Caco-2 (cell line): Measurements from ENCODE around the gene CDKN2B-AS1. TPM values are rescaled to one million over a fixed set of nuclear protein-coding genes. Genes with fewer than 3 reads are reported as not detected.
"Not testable (repeated sequence)": the region's sequence is repeated elsewhere in the genome, so short reads cannot be mapped to it uniquely, and the experiment has no call there.

ENCODE experiments used
- Bru-seq: library from RNA; stranded (reverse); fragments of 400-500 nt; gene quantifications from one replicate; lab custom pipeline; 2021; lab: Mats Ljungman, UMichigan
- BruChase-seq, 2 experiments: library from RNA; stranded (reverse); fragments of 400-500 nt; gene quantifications; one replicate each; lab custom pipeline; 2021; lab: Mats Ljungman, UMichigan
- BruUV-seq: library from RNA; stranded (reverse); fragments of 400-500 nt; replicated peaks from 2 replicates; lab custom pipeline; 2021; lab: Mats Ljungman, UMichigan
- CTCF ChIA-PET: fragments of 300-600 bp; sonication (Branson Sonifier 250); formaldehyde crosslinking; loops from one replicate; lab custom pipeline; 2022; ENCODE audit warnings: antibody characterized with exemption; lab: Charles Lee
- POLR2A ChIA-PET: fragments of 300-600 bp; sonication (Branson Sonifier 250); formaldehyde crosslinking; loops from one replicate; lab custom pipeline; 2022; ENCODE audit warnings: antibody characterized with exemption; lab: Charles Lee
- DNase-seq, 2 experiments: peaks; one replicate each; pipeline versions ENCODE4 v3.0.0 to v3.0.0-alpha.2; 2020 to 2022
- H3K27me3 ChIP-seq: replicated peaks from 2 replicates; pipeline ENCODE4 v1.6.0; 2011; ENCODE audit warnings: low read length; ENCODE audit not compliant: control insufficient read depth, insufficient read depth
- H3K36me3 ChIP-seq: 2 replicates; pipeline ENCODE4 v1.5.1; 2011; ENCODE audit warnings: low read length; ENCODE audit not compliant: control insufficient read depth, insufficient read depth
- H3K4me1 ChIP-seq: fragments of 250-450 bp; sonication (Bioruptor Pico); 2 replicates; pipeline ENCODE4 v1.5.1; 2020; ENCODE audit warnings: mild to moderate bottlenecking
- H3K4me3 ChIP-seq: 2 replicates; pipeline ENCODE4 v1.5.1; 2011; ENCODE audit warnings: low read depth, mild to moderate bottlenecking, control low read depth, low read length
- H3K9me3 ChIP-seq: fragments of 250-450 bp; sonication (Bioruptor Pico); 2 replicates; pipeline ENCODE4 v1.5.1; 2020; ENCODE audit warnings: mild to moderate bottlenecking, moderate library complexity
- H3K27ac Mint-ChIP-seq: one replicate; pipeline ENCODE4 v1.8.0; 2022; ENCODE audit warnings: mixed read lengths; ENCODE audit not compliant: unreplicated experiment
- H3K27me3 Mint-ChIP-seq: one replicate; pipeline ENCODE4 v1.8.0; 2022; ENCODE audit warnings: mixed read lengths; ENCODE audit not compliant: insufficient read depth, unreplicated experiment
- H3K36me3 Mint-ChIP-seq: one replicate; pipeline ENCODE4 v1.8.0; 2022; ENCODE audit warnings: mild to moderate bottlenecking, mixed read lengths; ENCODE audit not compliant: insufficient read depth, unreplicated experiment
- H3K4me1 Mint-ChIP-seq: one replicate; pipeline ENCODE4 v1.8.0; 2022; ENCODE audit warnings: low read depth, mixed read lengths; ENCODE audit not compliant: unreplicated experiment
- H3K4me3 Mint-ChIP-seq: one replicate; pipeline ENCODE4 v1.8.0; 2022; ENCODE audit warnings: mild to moderate bottlenecking, moderate library complexity, mixed read lengths; ENCODE audit not compliant: unreplicated experiment
- H3K9me3 Mint-ChIP-seq: one replicate; pipeline ENCODE4 v1.8.0; 2022; ENCODE audit warnings: mixed read lengths; ENCODE audit not compliant: unreplicated experiment
- intact Hi-C: fragments of 100-400 bp; cut with micrococcal nuclease; formaldehyde crosslinking; loops from one replicate; pipeline ENCODE4 v1.10.0; 2022; ENCODE audit not compliant: unreplicated experiment
- long read RNA-seq: library from polyadenylated mRNA; stranded (forward); transcript quantifications from one replicate; pipeline ENCODE4 v2.0.0, GENCODE V29; 2022
- total RNA-seq: library from RNA; stranded (reverse); gene quantifications from 2 replicates; pipeline ENCODE4 v1.2.3, GENCODE V29; 2022
- TF ChIP-seq, protein P1 (sequence below), 2 experiments: fragments of 200-600 bp in 1 of 2; IDR thresholded peaks; 1 replicate in 1 of 2; 2 replicates in 1 of 2; pipeline versions ENCODE4 v1.5.1 to v1.8.0; 2011 to 2022; ENCODE audit warnings: antibody characterized with exemption in 1 of 2, control low read depth in 1 of 2, inconsistent platforms in 1 of 2, low read depth in 1 of 2, low read length in 1 of 2, mild to moderate bottlenecking in 1 of 2, moderate library complexity in 1 of 2; ENCODE audit not compliant: insufficient read depth in 1 of 2, severe bottlenecking in 1 of 2, unreplicated experiment in 1 of 2

CDKN2B-AS1 gene
- 1.2 and 2.1 TPM in 2 replicates for total RNA-seq
- Bru-seq, nascent RNA = percentile 42 among the genes with signal in this experiment
- percentile 53 among the genes with signal in this experiment for BruChase-seq, experiment 1, labeled RNA remaining after a 2-hour chase
- BruChase-seq, experiment 2, labeled RNA remaining after a 6-hour chase = percentile 37 among the genes with signal in this experiment
- long read RNA-seq, partial matches to known transcripts = 0 of 1 reads
- long read RNA-seq, other reads (novel, unspliced or antisense) = 1 of 1 reads

GRCh38 chr9:21994556-21995005, at the start of gene CDKN2B-AS1:
TSS of gene CDKN2B-AS1 (plus strand) at chr9:21994791.
- Histone ChIP-seq H3K4me3 (peak within 1 kb of the TSS; percentile 60), H3K4me1 (peaks cover 3% of the 10 kb centered on the region; the same call in 1 of the 2 replicates), H3K36me3 (no peaks in the 10 kb centered on the region), H3K27me3 (no peaks in the 10 kb centered on the region), H3K9me3 (no peaks in the 10 kb centered on the region)
- ChIA-PET POLR2A (interaction anchor here (0.6 to 1.5 kb wide), 6 partner anchors 14 to 209 kb away, joined by 4 to 9 read pairs (median 5); partner anchors contain the start of gene CDKN2B), CTCF (interaction anchor here (0.6 to 2.2 kb wide), 7 partner anchors 14 to 249 kb away, joined by 3 to 13 read pairs (median 4); partner anchors contain the start of gene CDKN2B)
- H3K4me3 Mint-ChIP-seq = peak within 1 kb of the TSS; percentile 86
- H3K4me1 Mint-ChIP-seq = peaks cover 9% of the 10 kb centered on the region
- DNase-seq = peak; percentile 86
- H3K27ac Mint-ChIP-seq = peak within 1 kb of the TSS; percentile 90
- H3K36me3 Mint-ChIP-seq = peaks cover 6% of the 10 kb centered on the region
- H3K9me3 Mint-ChIP-seq = no peaks in the 10 kb centered on the region
- intact Hi-C loops = loop anchor here (1.0 kb wide), 2 partner anchors 15 to 181 kb away; partner anchors contain the start of gene CDKN2B
- no peaks in the 10 kb centered on the region for H3K27me3 Mint-ChIP-seq
- no TSS peak for BruUV-seq
- TF ChIP-seq, protein P1, sequence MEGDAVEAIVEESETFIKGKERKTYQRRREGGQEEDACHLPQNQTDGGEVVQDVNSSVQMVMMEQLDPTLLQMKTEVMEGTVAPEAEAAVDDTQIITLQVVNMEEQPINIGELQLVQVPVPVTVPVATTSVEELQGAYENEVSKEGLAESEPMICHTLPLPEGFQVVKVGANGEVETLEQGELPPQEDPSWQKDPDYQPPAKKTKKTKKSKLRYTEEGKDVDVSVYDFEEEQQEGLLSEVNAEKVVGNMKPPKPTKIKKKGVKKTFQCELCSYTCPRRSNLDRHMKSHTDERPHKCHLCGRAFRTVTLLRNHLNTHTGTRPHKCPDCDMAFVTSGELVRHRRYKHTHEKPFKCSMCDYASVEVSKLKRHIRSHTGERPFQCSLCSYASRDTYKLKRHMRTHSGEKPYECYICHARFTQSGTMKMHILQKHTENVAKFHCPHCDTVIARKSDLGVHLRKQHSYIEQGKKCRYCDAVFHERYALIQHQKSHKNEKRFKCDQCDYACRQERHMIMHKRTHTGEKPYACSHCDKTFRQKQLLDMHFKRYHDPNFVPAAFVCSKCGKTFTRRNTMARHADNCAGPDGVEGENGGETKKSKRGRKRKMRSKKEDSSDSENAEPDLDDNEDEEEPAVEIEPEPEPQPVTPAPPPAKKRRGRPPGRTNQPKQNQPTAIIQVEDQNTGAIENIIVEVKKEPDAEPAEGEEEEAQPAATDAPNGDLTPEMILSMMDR (IDR thresholded peaks at IDR 0.05; ENCODE audit: insufficient read depth in 1 of 2, low read depth in 1 of 2, low read length in 1 of 2, severe bottlenecking in 1 of 2, unreplicated experiment in 1 of 2) = peak in 1 of 2 experiments; percentile 16

GRCh38 chr9:21945606-21946005, 49.0 kb upstream of the CDKN2B-AS1 start:
- H3K27me3 ChIP-seq = no peaks in the 10 kb centered on the region
- CTCF ChIA-PET = no interaction called here
- no peaks in the 10 kb centered on the region for H3K9me3 Mint-ChIP-seq
- intact Hi-C loops = no loop called here
- no peak overlapping the region for H3K4me3 Mint-ChIP-seq
- no peak overlapping the region for H3K27ac Mint-ChIP-seq
- H3K4me1 ChIP-seq = no peaks in the 10 kb centered on the region
- H3K27me3 Mint-ChIP-seq = peaks cover 3% of the 10 kb centered on the region
- no peaks in the 10 kb centered on the region for H3K4me1 Mint-ChIP-seq
- TF ChIP-seq, protein P1 (IDR thresholded peaks at IDR 0.05; ENCODE audit: insufficient read depth in 1 of 2, low read depth in 1 of 2, low read length in 1 of 2, severe bottlenecking in 1 of 2, unreplicated experiment in 1 of 2) = no peak
- no peaks in the 10 kb centered on the region for H3K36me3 Mint-ChIP-seq
- no TSS peak for BruUV-seq
- POLR2A ChIA-PET = no interaction called here
- no peaks in the 10 kb centered on the region for H3K9me3 ChIP-seq
- no peak for DNase-seq
- no peak overlapping the region for H3K4me3 ChIP-seq
- H3K36me3 ChIP-seq = no peaks in the 10 kb centered on the region

DNA sequence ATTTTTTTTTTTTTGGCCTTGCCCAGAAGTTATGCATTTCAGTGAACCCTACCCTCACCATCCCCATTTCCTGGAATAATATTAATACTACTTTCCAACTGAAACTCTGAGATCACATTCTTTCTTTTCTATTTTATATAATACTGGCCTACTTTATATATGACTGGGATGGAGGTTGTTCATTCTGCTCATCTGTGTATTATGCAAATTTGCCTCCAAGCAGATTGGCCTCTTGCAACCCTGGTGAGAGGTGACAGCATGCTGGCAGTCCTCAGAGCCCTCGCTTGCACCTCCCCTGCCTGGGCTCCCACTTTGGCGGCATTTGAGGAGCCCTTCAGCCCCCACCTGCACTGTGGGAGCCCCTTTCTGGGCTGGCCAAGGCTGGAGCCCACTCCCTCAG, 35.8 kb upstream of the CDKN2B-AS1 start:
- H3K27ac Mint-ChIP-seq = no peak overlapping the region
- BruUV-seq = no TSS peak
- no peaks in the 10 kb centered on the region for H3K4me1 Mint-ChIP-seq
- CTCF ChIA-PET = no interaction called here
- TF ChIP-seq, protein P1 (IDR thresholded peaks at IDR 0.05; ENCODE audit: insufficient read depth in 1 of 2, low read depth in 1 of 2, low read length in 1 of 2, severe bottlenecking in 1 of 2, unreplicated experiment in 1 of 2) = no peak
- Histone ChIP-seq H3K4me1 (no peaks in the 10 kb centered on the region), H3K27me3 (no peaks in the 10 kb centered on the region), H3K9me3 (no peaks in the 10 kb centered on the region), H3K36me3 (no peaks in the 10 kb centered on the region), H3K4me3 (no peak overlapping the region)
- DNase-seq = no peak
- intact Hi-C loops = no loop called here
- no peaks in the 10 kb centered on the region for H3K36me3 Mint-ChIP-seq
- POLR2A ChIA-PET = no interaction called here
- no peak overlapping the region for H3K4me3 Mint-ChIP-seq
- no peaks in the 10 kb centered on the region for H3K9me3 Mint-ChIP-seq
- H3K27me3 Mint-ChIP-seq = no peaks in the 10 kb centered on the region

DNA sequence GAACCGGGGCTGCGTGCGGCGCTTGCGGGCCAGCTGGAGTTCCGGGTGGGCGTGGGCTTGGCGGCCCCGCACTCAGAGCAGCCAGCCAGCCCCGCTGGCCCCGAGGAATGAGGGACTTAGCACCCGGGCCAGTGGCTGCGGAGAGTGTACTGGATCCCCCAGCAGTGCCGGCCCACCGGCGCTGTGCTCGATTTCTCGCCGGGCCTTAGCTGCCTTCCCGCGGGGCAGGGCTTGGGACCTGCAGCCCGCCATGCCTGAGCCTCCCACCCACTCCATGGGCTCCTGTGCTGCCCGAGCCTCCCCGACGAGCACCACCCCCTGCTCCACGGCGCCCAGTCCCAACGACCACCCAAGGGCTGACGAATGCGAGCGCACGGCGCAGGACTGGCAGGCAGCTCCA, 35.3 kb upstream of the CDKN2B-AS1 start:
- intact Hi-C loops, H3K4me3 ChIP-seq, H3K4me1 ChIP-seq, DNase-seq, H3K9me3 Mint-ChIP-seq, H3K36me3 ChIP-seq, H3K4me3 Mint-ChIP-seq, CTCF ChIA-PET, H3K4me1 Mint-ChIP-seq, H3K27me3 ChIP-seq, H3K9me3 ChIP-seq, H3K27ac Mint-ChIP-seq, H3K27me3 Mint-ChIP-seq, BruUV-seq, POLR2A ChIA-PET, H3K36me3 Mint-ChIP-seq: not testable (repeated sequence)
